ENCODE measurements around the gene QRSL1. TPM values are rescaled to one million over a fixed set of nuclear protein-coding genes. Genes with fewer than 3 reads are reported as not detected.

Gene QRSL1
- total RNA-seq, 1 donor from 2014 or later: 22.6 TPM

- TF ChIP-seq CTCF (IDR thresholded peaks at IDR 0.05; ENCODE audit: insufficient read depth, low read length, severe bottlenecking): no peak
- Histone ChIP-seq H3K27me3 (ENCODE audit: control insufficient read depth, insufficient read depth, low read length) (no peaks in the 10 kb centered on the region), H3K36me3 (ENCODE audit: control insufficient read depth, insufficient read depth, low read length) (no peaks in the 10 kb centered on the region), H3K4me3 (ENCODE audit: low read depth, low read length) (no peak overlapping the region)
- no peak for DNase-seq (ENCODE audit: low read depth)
- no peak for FAIRE-seq
These were observed 5.2 kb downstream of the QRSL1 start for GRCh38 chr6:106634565-106634964.

- TF ChIP-seq CTCF (IDR thresholded peaks at IDR 0.05; ENCODE audit: insufficient read depth, low read length, severe bottlenecking): no peak
- H3K4me3 ChIP-seq (ENCODE audit: low read depth, low read length): no peak overlapping the region
- no peak for FAIRE-seq
- peaks cover under 1% of the 10 kb centered on the region for H3K36me3 ChIP-seq (ENCODE audit: control insufficient read depth, insufficient read depth, low read length)
- H3K27me3 ChIP-seq (ENCODE audit: control insufficient read depth, insufficient read depth, low read length): no peaks in the 10 kb centered on the region
- no peak for DNase-seq (ENCODE audit: low read depth)
These were observed 7.8 kb downstream of the QRSL1 start for GRCh38 chr6:106637051-106637716.

- Histone ChIP-seq H3K27me3 (ENCODE audit: control insufficient read depth, insufficient read depth, low read length) (no peaks in the 10 kb centered on the region), H3K36me3 (ENCODE audit: control insufficient read depth, insufficient read depth, low read length) (peaks cover 3% of the 10 kb centered on the region), H3K4me3 (ENCODE audit: low read depth, low read length) (no peak overlapping the region)
- FAIRE-seq (no peak), DNase-seq (ENCODE audit: low read depth) (no peak)
- TF ChIP-seq CTCF (IDR thresholded peaks at IDR 0.05; ENCODE audit: insufficient read depth, low read length, severe bottlenecking): no peak
These were observed 8.5 kb downstream of the QRSL1 start for GRCh38 chr6:106637717-106638341.

GRCh38 chr6:106639812-106640211 lies 10.4 kb downstream of the QRSL1 start:
- no peak for DNase-seq (ENCODE audit: low read depth)
- no peaks in the 10 kb centered on the region for H3K27me3 ChIP-seq (ENCODE audit: control insufficient read depth, insufficient read depth, low read length)
- H3K4me3 ChIP-seq (ENCODE audit: low read depth, low read length): no peak overlapping the region
- H3K36me3 ChIP-seq (ENCODE audit: control insufficient read depth, insufficient read depth, low read length): peaks cover 3% of the 10 kb centered on the region
- no peak for FAIRE-seq
- TF ChIP-seq CTCF (IDR thresholded peaks at IDR 0.05; ENCODE audit: insufficient read depth, low read length, severe bottlenecking): no peak

GRCh38 chr6:106642476-106642875 lies 13.1 kb downstream of the QRSL1 start:
- no peaks in the 10 kb centered on the region for H3K27me3 ChIP-seq (ENCODE audit: control insufficient read depth, insufficient read depth, low read length)
- TF ChIP-seq CTCF (IDR thresholded peaks at IDR 0.05; ENCODE audit: insufficient read depth, low read length, severe bottlenecking): no peak
- FAIRE-seq: no peak
- H3K4me3 ChIP-seq (ENCODE audit: low read depth, low read length): no peak overlapping the region
- H3K36me3 ChIP-seq (ENCODE audit: control insufficient read depth, insufficient read depth, low read length): peaks cover 3% of the 10 kb centered on the region
- DNase-seq (ENCODE audit: low read depth): no peak

Data from bronchial epithelial cell (primary cell).